Stimulated activated CD4-positive, alpha-beta T cell treated with anti-CD3 and anti-CD28 coated beads, Interleukin-1b, Interleukin-23, amount 100 ng/mL, for 24 hours (primary cell): ENCODE data around the gene SUCO.
"Not testable (repeated sequence)": the region's sequence is repeated elsewhere in the genome, so short reads cannot be mapped to it uniquely, and the experiment has no call there.

Source experiments
- DNase-seq, 4 experiments: peaks; one replicate each; pipeline ENCODE4 v3.0.0-alpha.2; 2020; ENCODE audit warnings: low read depth in 4 of 4, low spot score in 1 of 4

The SUCO gene

GRCh38 chr1:172561252-172561651 lies 28.3 kb downstream of the SUCO start:
- no peak for DNase-seq

DNA sequence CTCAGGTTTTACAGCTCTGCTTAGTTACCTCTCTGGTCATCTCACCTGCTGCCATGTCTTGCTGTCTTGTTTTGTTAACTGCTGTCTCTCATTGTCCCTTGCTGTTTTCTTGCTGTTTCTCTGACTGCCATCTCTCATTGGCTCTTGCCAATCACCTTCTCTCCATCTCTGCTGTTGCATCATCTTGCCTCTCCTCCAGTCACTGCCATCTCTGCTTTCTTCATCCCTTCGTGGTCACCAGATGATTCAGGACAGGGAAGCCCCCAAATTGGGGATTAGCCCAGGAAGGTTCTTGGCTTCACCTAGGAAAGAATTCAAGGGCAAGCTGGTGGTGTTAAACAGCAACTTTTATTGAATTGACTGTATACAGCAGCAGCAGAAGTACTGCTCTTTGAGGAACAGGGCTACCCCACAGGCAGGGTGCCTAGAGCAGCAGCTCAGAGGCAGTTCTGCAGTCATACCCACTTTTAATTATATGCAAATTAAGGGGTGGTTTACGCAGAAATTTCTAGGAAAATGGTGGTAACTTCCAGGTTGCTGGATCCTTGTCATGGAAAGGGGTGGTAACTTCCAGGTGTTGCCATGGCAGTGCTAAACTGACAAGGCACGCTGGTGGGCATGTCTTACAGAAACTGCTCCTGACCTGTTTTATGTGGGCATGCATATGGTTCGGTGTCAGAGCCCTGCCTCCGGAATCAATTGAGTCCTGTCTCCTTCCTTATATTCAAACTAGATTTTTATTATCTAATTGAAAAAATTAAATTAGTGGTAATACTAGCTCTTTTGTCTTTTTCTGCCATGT lies 33.4 kb downstream of the SUCO start:
- no peak for DNase-seq

DNA sequence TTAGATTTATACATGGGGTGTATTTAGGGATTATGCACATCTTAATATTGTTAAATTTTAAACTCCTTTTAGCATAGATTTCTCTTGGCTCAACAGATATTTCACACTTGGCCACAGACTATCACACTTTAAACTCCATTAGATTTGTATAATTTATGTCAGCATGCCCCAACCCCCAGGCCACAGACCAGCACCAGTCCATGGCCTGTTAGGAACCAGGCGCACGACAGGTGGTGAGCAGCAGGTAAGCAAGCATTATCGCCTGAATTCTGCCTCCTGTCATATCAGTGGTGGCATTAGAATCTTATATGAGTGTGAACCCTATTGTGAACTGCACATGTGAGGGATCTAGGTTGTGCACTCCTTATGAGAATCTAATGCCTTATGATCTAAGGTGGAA lies 34.8 kb downstream of the SUCO start:
- no peak for DNase-seq

- no peak for DNase-seq
Measured at GRCh38 chr1:172574080-172574479, 41.1 kb downstream of the SUCO start.

- DNase-seq: no peak
Measured at GRCh38 chr1:172578586-172578985, 45.6 kb downstream of the SUCO start.

- DNase-seq: no peak
Measured at GRCh38 chr1:172581273-172581672, 48.3 kb downstream of the SUCO start.

GRCh38 chr1:172581779-172582178 lies 48.8 kb downstream of the SUCO start:
- DNase-seq: no peak

GRCh38 chr1:172582889-172583288 lies 49.9 kb downstream of the SUCO start:
- DNase-seq: no peak

GRCh38 chr1:172585348-172585747 lies 52.4 kb downstream of the SUCO start:
- no peak for DNase-seq

- no peak for DNase-seq
Measured at GRCh38 chr1:172585861-172586260, 52.9 kb downstream of the SUCO start.

DNA sequence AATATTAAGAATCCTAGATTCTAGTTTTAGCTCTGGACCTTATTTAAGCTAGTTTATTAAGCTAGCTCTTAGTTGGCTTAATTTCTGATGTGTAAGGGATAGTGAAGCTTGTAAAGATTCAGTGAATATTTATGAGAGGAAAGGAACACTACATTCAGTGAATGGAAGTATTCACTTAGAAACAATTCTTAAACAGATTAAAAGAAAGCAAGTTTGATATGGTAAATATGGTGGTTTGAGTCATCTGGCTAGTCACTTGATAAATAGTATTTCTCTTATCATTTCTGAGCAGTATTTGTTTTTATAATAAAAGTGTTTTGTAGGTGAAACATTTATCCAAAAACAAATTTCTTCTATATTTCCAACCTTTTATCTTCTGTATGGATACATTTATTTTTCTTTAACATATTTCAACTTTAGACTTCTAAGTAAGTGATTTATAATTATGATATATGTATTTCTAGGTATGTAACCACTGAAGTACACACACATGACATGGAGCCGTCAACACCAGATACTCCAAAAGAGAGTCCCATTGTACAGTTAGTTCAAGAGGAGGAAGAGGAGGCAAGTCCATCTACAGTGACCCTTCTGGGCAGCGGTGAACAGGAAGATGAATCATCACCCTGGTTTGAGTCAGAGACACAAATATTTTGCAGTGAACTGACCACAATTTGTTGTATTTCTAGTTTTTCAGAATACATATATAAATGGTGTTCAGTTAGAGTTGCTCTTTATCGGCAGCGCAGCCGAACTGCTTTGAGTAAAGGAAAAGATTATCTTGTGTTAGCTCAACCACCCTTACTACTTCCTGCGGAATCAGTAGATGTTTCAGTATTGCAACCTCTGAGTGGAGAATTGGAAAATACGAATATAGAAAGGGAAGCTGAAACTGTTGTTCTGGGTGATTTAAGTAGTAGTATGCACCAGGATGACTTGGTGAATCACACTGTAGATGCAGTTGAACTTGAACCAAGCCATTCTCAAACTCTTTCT lies 55.6 kb downstream of the SUCO start:
- no peak for DNase-seq

- no peak for DNase-seq
Measured at GRCh38 chr1:172589553-172589952, 56.6 kb downstream of the SUCO start.

DNA sequence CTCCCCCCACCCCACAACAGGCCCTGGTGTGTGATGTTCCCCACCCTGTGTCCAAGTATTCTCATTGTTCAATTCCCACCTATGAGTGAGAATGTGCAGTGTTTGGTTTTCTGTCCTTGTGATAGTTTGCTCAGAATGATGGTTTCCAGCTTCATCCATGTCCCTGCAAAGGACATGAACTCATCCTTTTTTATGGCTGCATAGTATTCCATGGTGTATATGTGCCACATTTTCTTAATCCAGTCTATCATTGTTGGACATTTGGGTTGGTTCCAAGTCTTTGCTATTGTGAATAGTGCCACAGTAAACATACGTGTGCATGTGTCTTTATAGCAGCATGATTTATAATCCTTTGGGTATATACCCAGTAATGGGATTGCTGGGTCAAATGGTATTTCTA lies 58.5 kb downstream of the SUCO start:
- not testable (repeated sequence) for DNase-seq

DNA sequence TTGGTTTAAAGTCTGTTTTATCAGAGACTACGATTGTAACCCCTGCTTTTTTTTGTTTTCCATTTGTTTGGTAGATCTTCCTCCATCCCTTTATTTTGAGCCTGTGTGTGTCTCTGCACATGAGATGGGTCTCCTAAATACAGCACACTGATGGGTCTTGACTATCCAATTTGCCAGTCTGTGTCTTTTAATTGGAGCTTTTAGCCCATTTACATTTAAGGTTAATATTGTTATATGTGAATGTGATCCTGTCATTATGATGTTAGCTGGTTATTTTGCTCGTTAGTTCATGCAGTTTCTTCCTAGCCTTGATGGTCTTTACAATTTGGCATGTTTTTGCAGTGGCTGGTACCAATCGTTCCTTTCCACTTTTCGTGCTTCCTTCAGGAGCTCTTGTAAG lies 62.1 kb downstream of the SUCO start:
- DNase-seq: not testable (repeated sequence)

GRCh38 chr1:172596782-172597181 lies 63.8 kb downstream of the SUCO start:
- not testable (repeated sequence) for DNase-seq

DNA sequence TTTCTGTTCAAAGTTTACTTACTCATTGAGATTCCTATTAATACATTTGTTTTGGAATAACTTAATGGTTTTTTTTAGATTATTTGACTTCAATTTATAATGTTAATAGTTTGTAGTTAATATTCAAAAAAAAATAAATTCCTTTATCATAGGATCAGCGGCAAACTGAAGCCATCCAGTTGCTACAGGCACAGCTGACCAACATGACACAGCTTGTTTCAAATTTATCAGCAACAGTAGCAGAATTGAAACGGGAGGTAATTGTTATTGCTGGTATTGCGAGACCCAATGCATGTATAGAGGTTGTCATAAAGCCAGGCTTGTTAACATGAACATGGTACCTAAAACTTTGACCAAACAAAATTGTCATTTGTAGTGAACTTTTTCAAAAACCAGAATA lies 67.0 kb downstream of the SUCO start:
- DNase-seq: no peak

DNA sequence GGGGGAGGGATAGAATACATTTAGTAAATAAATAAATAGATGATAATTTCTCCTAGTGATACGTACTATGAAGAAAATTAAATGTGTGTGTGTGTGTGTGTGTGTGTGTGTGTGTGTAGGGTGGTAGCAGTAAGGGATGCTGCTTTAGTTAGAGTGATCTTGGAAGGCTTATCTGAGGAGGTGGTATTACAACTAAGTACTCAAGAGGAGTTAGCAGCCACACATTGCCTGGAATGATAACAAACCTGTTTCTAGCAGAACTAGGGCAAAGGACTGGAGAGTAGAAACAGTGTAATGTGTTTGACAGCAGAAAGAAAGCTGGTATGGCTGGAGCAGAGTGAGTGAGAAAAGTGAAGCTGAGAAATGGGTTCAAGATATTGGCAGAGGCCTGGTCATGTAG lies 67.7 kb downstream of the SUCO start:
- no peak for DNase-seq

DNA sequence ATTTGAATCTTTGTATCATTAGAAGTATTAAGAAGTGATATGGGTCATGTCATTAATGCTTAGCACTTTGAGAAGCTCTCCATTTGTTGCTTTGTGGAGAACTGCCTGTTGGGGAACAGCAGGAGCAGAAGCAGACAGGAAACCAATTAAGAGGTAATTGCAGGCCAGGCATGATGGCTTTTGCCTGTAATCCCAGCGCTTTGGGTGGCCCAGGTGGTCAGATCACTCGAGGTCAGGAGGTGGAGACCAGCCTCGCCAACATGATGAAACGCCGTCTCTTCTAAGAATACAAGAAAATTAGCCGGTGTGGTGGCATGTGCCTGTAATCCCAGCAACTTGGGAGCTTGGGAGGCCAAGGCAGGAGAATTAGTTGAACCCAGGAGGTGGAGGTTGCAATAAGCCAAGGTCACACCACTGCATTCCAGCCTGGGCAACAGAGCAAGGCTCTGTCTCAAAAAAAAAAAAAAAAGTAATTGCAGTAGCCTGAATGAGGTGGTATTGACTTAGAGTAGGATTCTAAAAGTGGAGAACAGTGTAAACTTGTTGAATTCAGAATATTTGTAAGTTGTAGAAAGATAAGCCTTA lies 68.2 kb downstream of the SUCO start:
- DNase-seq: no peak

DNA sequence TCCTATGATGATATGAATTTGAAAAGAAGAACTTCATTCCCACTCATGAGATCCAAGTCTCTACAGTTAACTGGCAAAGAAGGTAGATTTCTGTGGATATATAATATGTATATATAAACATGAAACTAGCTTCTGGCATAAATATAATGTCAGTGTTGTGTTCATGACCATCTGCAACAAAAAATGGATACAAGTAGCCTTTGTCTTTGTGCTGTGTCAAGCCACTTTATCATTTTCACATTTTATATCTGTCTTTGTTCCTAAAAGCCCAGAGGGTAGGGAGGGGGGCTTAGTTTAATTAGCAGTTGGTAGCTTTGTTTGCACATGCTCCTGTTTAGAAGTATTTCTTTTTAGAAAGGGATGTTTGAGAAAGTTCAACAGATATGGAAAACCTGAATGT lies 69.8 kb downstream of the SUCO start:
- no peak for DNase-seq

DNA sequence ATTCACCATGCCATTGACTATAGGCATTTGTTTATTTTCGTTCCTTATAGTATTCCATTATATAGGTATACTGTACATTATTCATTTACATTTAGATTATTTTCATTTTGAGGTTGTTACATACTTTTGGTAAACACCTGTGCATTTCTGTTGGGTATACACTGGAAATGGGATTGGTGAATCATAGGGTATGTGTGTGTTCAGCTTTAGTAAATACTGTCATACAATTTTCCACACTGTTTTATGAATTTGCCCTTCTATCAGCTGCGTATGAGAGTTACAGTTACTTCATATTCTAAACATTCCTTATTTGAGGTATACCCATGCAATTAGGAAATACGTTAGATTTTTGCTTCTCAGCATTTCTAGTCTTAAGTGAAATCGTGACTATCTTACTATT lies 70.9 kb downstream of the SUCO start:
- no peak for DNase-seq

DNA sequence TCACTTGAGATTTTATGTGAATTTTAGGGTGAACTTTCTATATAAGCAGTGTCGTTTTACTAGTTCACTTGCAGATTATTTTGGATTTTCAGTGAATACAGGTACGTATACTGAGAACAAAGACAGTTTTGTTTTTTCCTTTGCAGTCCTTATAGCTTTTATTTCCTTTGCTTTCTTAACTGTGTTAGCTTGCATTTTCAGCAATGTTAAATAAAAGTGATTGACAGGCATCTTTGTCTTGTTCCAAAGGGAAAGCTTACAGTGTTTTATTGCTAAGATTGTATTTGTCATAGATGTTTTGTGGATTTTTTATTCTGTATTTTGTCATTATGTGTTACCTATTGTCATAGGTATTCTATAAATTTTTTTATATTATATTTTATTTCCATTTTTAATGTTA lies 72.7 kb downstream of the SUCO start:
- DNase-seq: no peak

DNA sequence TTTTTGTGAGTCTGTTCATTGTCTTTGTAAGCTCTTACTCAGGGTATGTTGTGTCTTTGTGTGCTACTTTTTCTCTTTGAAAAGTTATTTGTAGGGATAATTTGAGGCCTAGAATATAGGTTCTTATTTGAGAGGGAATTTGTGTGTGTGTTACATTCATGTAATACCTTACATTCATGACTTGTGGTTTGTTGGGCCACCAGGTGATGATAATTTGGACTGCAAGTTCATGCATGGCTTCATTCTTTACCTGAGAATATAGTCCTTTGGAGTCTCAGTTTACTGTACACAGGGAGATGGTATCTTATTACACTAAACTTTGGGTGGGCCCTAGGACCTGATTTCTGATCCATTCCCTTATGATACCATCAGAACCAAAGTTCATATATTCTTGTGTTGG lies 74.2 kb downstream of the SUCO start:
- DNase-seq: no peak
